Mesangial cell (primary cell): ENCODE data around the gene PLVAP. TPM values are rescaled to one million over a fixed set of nuclear protein-coding genes. Genes with fewer than 3 reads are reported as not detected.

Experiments
- total RNA-seq: library from RNA; depleted of rRNA; stranded (reverse); fragments of >200 nt; gene quantifications from 2 replicates; pipeline ENCODE4 v1.2.3, GENCODE V29; 2015

The PLVAP gene
- 1.6 and 2.0 TPM in 2 replicates for total RNA-seq

GRCh38 chr19:17376935-17377600 lies at the start of gene PLVAP:
PLVAP (minus strand) TSS chr19:17377342; CDS start chr19:17377288, 54 bp downstream.

GRCh38 chr19:17419621-17420474 lies 42.7 kb upstream of the PLVAP start, which contains the start of gene MVB12A:
MVB12A (plus strand) TSS chr19:17420047; CDS start chr19:17420136, 89 bp downstream.

GRCh38 chr19:17405250-17406045 lies 28.3 kb upstream of the PLVAP start, which contains the start of gene BST2:
BST2 (minus strand) TSS chr19:17405630; CDS start chr19:17405575, 55 bp downstream.

GRCh38 chr19:17393914-17394313 lies 16.8 kb upstream of the PLVAP start, which contains the start of gene CCDC194:
CCDC194 (minus strand) TSS chr19:17394196; CDS start chr19:17394158, 38 bp downstream.

GRCh38 chr19:17336872-17337674 lies 40.1 kb downstream of the PLVAP start, which contains the start of gene GTPBP3:
GTPBP3 (plus strand) TSS chr19:17337553; CDS start chr19:17337612, 59 bp downstream.

GRCh38 chr19:17334414-17335409 lies 42.4 kb downstream of the PLVAP start, which contains the start of gene ANO8:
ANO8 (minus strand) TSS chr19:17334855; CDS start chr19:17334670, 185 bp downstream.

GRCh38 chr19:17309198-17309964 lies 67.8 kb downstream of the PLVAP start, which contains the start of gene DDA1:
DDA1 (plus strand) TSS chr19:17309563; CDS start chr19:17309655, 92 bp downstream.

GRCh38 chr19:17305517-17306284 lies 71.4 kb downstream of the PLVAP start, which contains the start of gene MRPL34:
MRPL34 (plus strand) TSS chr19:17305872; CDS start chr19:17305893, 21 bp downstream.

GRCh38 chr19:17303167-17303939 lies 73.8 kb downstream of the PLVAP start, which contains the start of gene ABHD8:
ABHD8 (minus strand) TSS chr19:17303425; CDS start chr19:17301616, 1,809 bp downstream.

Other genes with a start within 250 kb of the PLVAP start
- 18.6 and 27.1 TPM in 2 replicates for gene USE1, start 162.0 kb downstream of the PLVAP start, total RNA-seq
- 6.7 and 19.1 TPM in 2 replicates for gene OCEL1, start 151.1 kb downstream of the PLVAP start, total RNA-seq
- gene NR2F6, start 131.4 kb downstream of the PLVAP start, total RNA-seq = 90.0 and 128 TPM in 2 replicates
- gene USHBP1, start 112.6 kb downstream of the PLVAP start, total RNA-seq = not detected in 2 replicates
- gene BABAM1, start 109.9 kb downstream of the PLVAP start, total RNA-seq = 119 and 151 TPM in 2 replicates
- 0.76 and 2.4 TPM in 2 replicates for gene ANKLE1, start 95.4 kb downstream of the PLVAP start, total RNA-seq
- gene ABHD8, start 73.9 kb downstream of the PLVAP start, total RNA-seq = 14.8 and 26.2 TPM in 2 replicates
- 101 and 116 TPM in 2 replicates for gene MRPL34, start 71.5 kb downstream of the PLVAP start, total RNA-seq
- 21.2 and 45.5 TPM in 2 replicates for gene DDA1, start 67.8 kb downstream of the PLVAP start, total RNA-seq
- 4.1 and 15.8 TPM in 2 replicates for gene ANO8, start 42.5 kb downstream of the PLVAP start, total RNA-seq
- gene GTPBP3, start 39.8 kb downstream of the PLVAP start, total RNA-seq = 16.9 and 18.5 TPM in 2 replicates
- 0.13 TPM in 1 of 2 replicates, not detected in the other for gene CCDC194, start 16.9 kb upstream of the PLVAP start, total RNA-seq
- gene BST2, start 28.3 kb upstream of the PLVAP start, total RNA-seq = 12.2 and 95.2 TPM in 2 replicates
- 116 and 131 TPM in 2 replicates for gene MVB12A, start 42.7 kb upstream of the PLVAP start, total RNA-seq
- gene TMEM221, start 71.3 kb upstream of the PLVAP start, total RNA-seq = 0.13 TPM in 1 of 2 replicates, not detected in the other
- not detected in 2 replicates for gene NXNL1, start 83.6 kb upstream of the PLVAP start, total RNA-seq
- gene SLC27A1, start 93.2 kb upstream of the PLVAP start, total RNA-seq = 5.9 and 21.2 TPM in 2 replicates
- gene PGLS, start 134.3 kb upstream of the PLVAP start, total RNA-seq = 127 and 186 TPM in 2 replicates
- gene COLGALT1, start 178.3 kb upstream of the PLVAP start, total RNA-seq = 138 and 180 TPM in 2 replicates